BE2C (cell line): ENCODE results near the gene CNTNAP5.

Experiments used
- DNase-seq: peaks from one replicate; pipeline ENCODE4 v3.0.0-alpha.2; 2020
- H3K27me3 ChIP-seq: fragments of 250-450 bp; sonication (Bioruptor Pico); 2 replicates; pipeline ENCODE4 v1.5.1; 2020; ENCODE audit warnings: mild to moderate bottlenecking
- H3K36me3 ChIP-seq: fragments of 250-450 bp; sonication (Bioruptor Pico); 2 replicates; pipeline ENCODE4 v1.5.1; 2020; ENCODE audit warnings: mild to moderate bottlenecking
- H3K4me1 ChIP-seq: fragments of 250-450 bp; sonication (Bioruptor Pico); 2 replicates; pipeline ENCODE4 v1.5.1; 2020
- H3K4me3 ChIP-seq: 2 replicates; pipeline ENCODE4 v1.5.1; 2011; ENCODE audit warnings: low read depth, low read length
- H3K9me3 ChIP-seq: fragments of 250-450 bp; sonication (Bioruptor Pico); 2 replicates; pipeline ENCODE4 v1.5.1; 2020
- CTCF ChIP-seq: IDR thresholded peaks from 2 replicates; pipeline ENCODE4 v1.5.1; 2012; ENCODE audit warnings: mild to moderate bottlenecking, low read depth, low read length

The CNTNAP5 gene

GRCh38 chr2:124755386-124755785 lies 730.3 kb downstream of the CNTNAP5 start:
- DNase-seq: no peak

GRCh38 chr2:124756048-124756447 lies 731.0 kb downstream of the CNTNAP5 start:
- Histone ChIP-seq H3K36me3 (no peaks in the 10 kb centered on the region), H3K27me3 (no peaks in the 10 kb centered on the region), H3K4me3 (no peak overlapping the region), H3K4me1 (no peaks in the 10 kb centered on the region), H3K9me3 (no peaks in the 10 kb centered on the region)
- TF ChIP-seq CTCF: no peak
- DNase-seq: no peak

More at GRCh38 chr2:124755386-124755785, 730.3 kb downstream of the CNTNAP5 start:
- no peak for TF ChIP-seq CTCF
- no peaks in the 10 kb centered on the region for H3K4me1 ChIP-seq
- no peaks in the 10 kb centered on the region for H3K36me3 ChIP-seq
- H3K27me3 ChIP-seq: no peaks in the 10 kb centered on the region
- no peaks in the 10 kb centered on the region for H3K9me3 ChIP-seq
- no peak overlapping the region for H3K4me3 ChIP-seq

GRCh38 chr2:124762388-124762787 lies 737.3 kb downstream of the CNTNAP5 start:
- no peaks in the 10 kb centered on the region for H3K9me3 ChIP-seq
- H3K4me1 ChIP-seq: no peaks in the 10 kb centered on the region
- no peaks in the 10 kb centered on the region for H3K27me3 ChIP-seq
- H3K4me3 ChIP-seq: no peak overlapping the region
- DNase-seq: no peak
- no peaks in the 10 kb centered on the region for H3K36me3 ChIP-seq
- no peak for TF ChIP-seq CTCF

GRCh38 chr2:124763611-124764010 lies 738.5 kb downstream of the CNTNAP5 start:
- TF ChIP-seq CTCF: no peak
- no peak for DNase-seq
- no peaks in the 10 kb centered on the region for H3K9me3 ChIP-seq
- no peaks in the 10 kb centered on the region for H3K4me1 ChIP-seq
- H3K4me3 ChIP-seq: no peak overlapping the region
- no peaks in the 10 kb centered on the region for H3K36me3 ChIP-seq
- no peaks in the 10 kb centered on the region for H3K27me3 ChIP-seq

- no peaks in the 10 kb centered on the region for H3K27me3 ChIP-seq
- H3K4me1 ChIP-seq: no peaks in the 10 kb centered on the region
- H3K4me3 ChIP-seq: no peak overlapping the region
- no peak for DNase-seq
- no peaks in the 10 kb centered on the region for H3K36me3 ChIP-seq
- TF ChIP-seq CTCF: no peak
- no peaks in the 10 kb centered on the region for H3K9me3 ChIP-seq
Measured at GRCh38 chr2:124774781-124775180, 749.7 kb downstream of the CNTNAP5 start.

- DNase-seq: no peak
- Histone ChIP-seq H3K27me3 (no peaks in the 10 kb centered on the region), H3K4me1 (no peaks in the 10 kb centered on the region), H3K4me3 (no peak overlapping the region), H3K36me3 (no peaks in the 10 kb centered on the region), H3K9me3 (no peaks in the 10 kb centered on the region)
- no peak for TF ChIP-seq CTCF
Measured at GRCh38 chr2:124776332-124776731, 751.2 kb downstream of the CNTNAP5 start.
